SK-N-SH treated with all-trans-retinoic acid at 6 μM for 48 hours (cell line): ENCODE measurements around the gene LRRK1.

ENCODE experiments used
- ATAC-seq: fragments of 200-7000 bp; cut with Tn5 transposase; 3 replicates; pipeline ENCODE4 v1.9.1; 2020; ENCODE audit warnings: mild to moderate bottlenecking, moderate library complexity
- ARNTL ChIP-seq: fragments of 450-650 bp; formaldehyde crosslinking; IDR thresholded peaks from 2 replicates; pipeline ENCODE4 v1.5.0; 2020; ENCODE audit warnings: low read depth, mild to moderate bottlenecking, moderate library complexity, borderline replicate concordance
- BACH2 ChIP-seq: fragments of 250-450 bp; sonication (Bioruptor Pico); IDR thresholded peaks from 2 replicates; pipeline ENCODE4 v1.9.0; 2021; ENCODE audit warnings: mild to moderate bottlenecking, borderline replicate concordance
- CSDC2 ChIP-seq: fragments of 250-450 bp; sonication (Bioruptor Pico); IDR thresholded peaks from 2 replicates; pipeline ENCODE4 v1.5.0; 2020; ENCODE audit warnings: mild to moderate bottlenecking, moderate library complexity
- CSRNP3 ChIP-seq: fragments of 250-450 bp; sonication (Bioruptor Pico); IDR thresholded peaks from 2 replicates; pipeline ENCODE4 v1.5.1; 2021; ENCODE audit warnings: mild to moderate bottlenecking, moderate library complexity
- ESRRG ChIP-seq: fragments of 250-450 bp; sonication (Bioruptor Pico); IDR thresholded peaks from 2 replicates; pipeline ENCODE4 v1.6.1; 2021; ENCODE audit warnings: mild to moderate bottlenecking
- GLIS3 ChIP-seq: fragments of 250-450 bp; sonication (Bioruptor Pico); IDR thresholded peaks from 2 replicates; pipeline ENCODE4 v1.5.0; 2020; ENCODE audit warnings: mild to moderate bottlenecking, moderate library complexity
- ISL1 ChIP-seq: fragments of 250-450 bp; sonication (Bioruptor Pico); IDR thresholded peaks from 2 replicates; pipeline ENCODE4 v2.1.2; 2022; ENCODE audit warnings: mild to moderate bottlenecking, moderate library complexity
- OSR1 ChIP-seq: fragments of 250-450 bp; sonication (Bioruptor Pico); IDR thresholded peaks from 2 replicates; pipeline ENCODE4 v1.8.0; 2022; ENCODE audit warnings: moderate library complexity, mild to moderate bottlenecking, inconsistent platforms
- PATZ1 ChIP-seq: fragments of 250-450 bp; sonication (Bioruptor Pico); IDR thresholded peaks from 2 replicates; pipeline ENCODE4 v1.8.0; 2020; ENCODE audit warnings: mild to moderate bottlenecking, moderate library complexity, borderline replicate concordance
- POU6F1 ChIP-seq: fragments of 250-450 bp; sonication (Bioruptor Pico); IDR thresholded peaks from 2 replicates; pipeline ENCODE4 v1.8.0; 2021; ENCODE audit warnings: low read depth, mild to moderate bottlenecking, moderate library complexity, borderline replicate concordance
- PPARA ChIP-seq: fragments of 250-450 bp; sonication (Bioruptor Pico); IDR thresholded peaks from 2 replicates; pipeline ENCODE4 v1.5.0; 2020; ENCODE audit warnings: mild to moderate bottlenecking, borderline replicate concordance
- RARB ChIP-seq: fragments of 250-450 bp; sonication (Bioruptor Pico); IDR thresholded peaks from 2 replicates; pipeline ENCODE4 v1.8.0; 2021; ENCODE audit warnings: mild to moderate bottlenecking, moderate library complexity
- TCF4 ChIP-seq: fragments of 250-450 bp; sonication (Bioruptor Pico); IDR thresholded peaks from 2 replicates; pipeline ENCODE4 v1.8.0; 2021; ENCODE audit warnings: mild to moderate bottlenecking, moderate library complexity, borderline replicate concordance
- TOX ChIP-seq: fragments of 250-450 bp; sonication (Bioruptor Pico); IDR thresholded peaks from 2 replicates; pipeline ENCODE4 v1.8.0; 2021; ENCODE audit warnings: mild to moderate bottlenecking, moderate library complexity, borderline replicate concordance
- TSHZ2 ChIP-seq: fragments of 250-450 bp; sonication (Bioruptor Pico); IDR thresholded peaks from 2 replicates; pipeline ENCODE4 v1.5.0; 2020; ENCODE audit warnings: mild to moderate bottlenecking, moderate library complexity
- ZC3H10 ChIP-seq: fragments of 250-450 bp; sonication (Bioruptor Pico); IDR thresholded peaks from 2 replicates; pipeline ENCODE4 v1.5.1; 2021; ENCODE audit warnings: mild to moderate bottlenecking, moderate library complexity
- ZFP3 ChIP-seq: fragments of 250-450 bp; sonication (Bioruptor Pico); IDR thresholded peaks from 2 replicates; pipeline ENCODE4 v1.5.0; 2020; ENCODE audit warnings: mild to moderate bottlenecking, moderate library complexity
- ZFP30 ChIP-seq: fragments of 450-650 bp; formaldehyde crosslinking; IDR thresholded peaks from 2 replicates; pipeline ENCODE4 v1.5.0; 2022; ENCODE audit warnings: mild to moderate bottlenecking, moderate library complexity
- ZNF565 ChIP-seq: fragments of 450-650 bp; formaldehyde crosslinking; conservative IDR thresholded peaks from 2 replicates; pipeline ENCODE4 v1.5.0; 2020; ENCODE audit warnings: low read depth, mild to moderate bottlenecking, moderate library complexity
- ZNF70 ChIP-seq: fragments of 450-650 bp; formaldehyde crosslinking; IDR thresholded peaks from 2 replicates; pipeline ENCODE4 v1.5.0; 2020; ENCODE audit warnings: mild to moderate bottlenecking, moderate library complexity
- ZNF8 ChIP-seq: fragments of 450-650 bp; formaldehyde crosslinking; IDR thresholded peaks from 2 replicates; pipeline ENCODE4 v1.5.0; 2020; ENCODE audit warnings: mild to moderate bottlenecking, moderate library complexity

The LRRK1 gene

GRCh38 chr15:101107625-101108460, 188.7 kb downstream of the LRRK1 start:
- no peak for TF ChIP-seq ZNF565 (CRISPR knock-in tag)
- no peak for TF ChIP-seq ZFP3 (CRISPR knock-in tag)
- TF ChIP-seq BACH2 = no peak
- TF ChIP-seq TSHZ2 = no peak
- no peak for TF ChIP-seq POU6F1
- TF ChIP-seq OSR1 (CRISPR knock-in tag) = no peak
- no peak for TF ChIP-seq ARNTL (CRISPR knock-in tag)
- no peak for TF ChIP-seq ZNF8 (CRISPR knock-in tag)
- no peak for TF ChIP-seq ISL1 (CRISPR knock-in tag)
- TF ChIP-seq TOX (CRISPR knock-in tag) = no peak
- TF ChIP-seq ESRRG (CRISPR knock-in tag) = no peak
- no peak for ATAC-seq

GRCh38 chr15:101108461-101108775, 189.3 kb downstream of the LRRK1 start:
- ATAC-seq = no peak
- no peak for TF ChIP-seq ZNF70 (CRISPR knock-in tag)
- TF ChIP-seq BACH2 = no peak
- no peak for TF ChIP-seq OSR1 (CRISPR knock-in tag)
- no peak for TF ChIP-seq RARB (CRISPR knock-in tag)
- no peak for TF ChIP-seq CSRNP3 (CRISPR knock-in tag)
- TF ChIP-seq ZC3H10 = no peak
- TF ChIP-seq ZFP30 (CRISPR knock-in tag) = no peak
- no peak for TF ChIP-seq ISL1 (CRISPR knock-in tag)
- no peak for TF ChIP-seq PATZ1 (CRISPR knock-in tag)
- no peak for TF ChIP-seq GLIS3 (CRISPR knock-in tag)
- no peak for TF ChIP-seq TOX (CRISPR knock-in tag)
- TF ChIP-seq ZNF565 (CRISPR knock-in tag) = no peak
- no peak for TF ChIP-seq TCF4
- no peak for TF ChIP-seq TSHZ2
- TF ChIP-seq CSDC2 (CRISPR knock-in tag) = no peak
- TF ChIP-seq ZNF8 (CRISPR knock-in tag) = no peak
- no peak for TF ChIP-seq PPARA (CRISPR knock-in tag)
